Duodenal mucosa (tissue), 2 donors: Measurements from ENCODE around the gene PRKG1.

Experiments used
- H3K27ac ChIP-seq: one replicate; pipeline ENCODE4 v1.7.0; 2013; ENCODE audit warnings: low read depth, low read length
- H3K27me3 ChIP-seq, 2 donors: one replicate each; pipeline ENCODE4 v1.7.0; 2013; ENCODE audit warnings: low read length in 2 of 2, control low read depth in 1 of 2; ENCODE audit not compliant: insufficient read depth in 2 of 2, control insufficient read depth in 1 of 2
- H3K36me3 ChIP-seq, 2 donors: one replicate each; pipeline ENCODE4 v1.7.0; 2013; ENCODE audit warnings: low read length in 2 of 2, control low read depth in 1 of 2; ENCODE audit not compliant: insufficient read depth in 2 of 2, control insufficient read depth in 1 of 2
- H3K4me1 ChIP-seq, 2 donors: one replicate each; pipeline ENCODE4 v1.7.0; 2013; ENCODE audit warnings: low read length in 2 of 2, control low read depth in 1 of 2; ENCODE audit not compliant: insufficient read depth in 2 of 2, control insufficient read depth in 1 of 2
- H3K4me3 ChIP-seq, 2 donors: one replicate each; pipeline ENCODE4 v1.7.0; 2013; ENCODE audit warnings: low read length in 2 of 2, low read depth in 1 of 2
- H3K9ac ChIP-seq, 2 donors: one replicate each; pipeline ENCODE4 v1.7.0; 2013; ENCODE audit warnings: low read length in 2 of 2, low read depth in 1 of 2
- H3K9me3 ChIP-seq, 2 donors: one replicate each; pipeline ENCODE4 v1.7.0; 2013; ENCODE audit warnings: low read length in 2 of 2, control low read depth in 1 of 2; ENCODE audit not compliant: control insufficient read depth in 1 of 2

Gene PRKG1

DNA sequence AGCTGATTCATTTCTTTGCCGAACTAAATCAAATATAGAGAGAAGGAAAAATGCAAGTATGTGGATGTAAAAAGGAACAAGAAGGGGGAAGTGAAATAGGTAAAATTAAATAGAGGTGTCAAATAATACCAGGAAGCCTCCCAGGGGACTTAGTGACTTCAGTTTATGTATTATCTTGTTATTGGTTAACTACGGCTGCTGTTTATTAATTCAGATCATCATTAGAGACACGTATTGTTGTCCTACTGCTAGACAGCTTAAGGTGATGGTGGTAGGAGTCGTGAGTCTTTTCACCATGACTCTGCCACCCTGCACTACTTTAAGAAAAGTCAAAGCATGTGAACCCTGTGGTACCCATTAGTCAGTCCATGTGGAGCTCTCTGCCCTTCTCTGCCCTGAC, 289.1 kb downstream of the PRKG1 start:
- H3K36me3 ChIP-seq: no peaks in the 10 kb centered on the region
- H3K27me3 ChIP-seq: no peaks in the 10 kb centered on the region
- no peak overlapping the region for H3K9ac ChIP-seq
- no peaks in the 10 kb centered on the region for H3K9me3 ChIP-seq
- H3K4me1 ChIP-seq: no peaks in the 10 kb centered on the region
- no peak overlapping the region for H3K27ac ChIP-seq
- no peak overlapping the region for H3K4me3 ChIP-seq

DNA sequence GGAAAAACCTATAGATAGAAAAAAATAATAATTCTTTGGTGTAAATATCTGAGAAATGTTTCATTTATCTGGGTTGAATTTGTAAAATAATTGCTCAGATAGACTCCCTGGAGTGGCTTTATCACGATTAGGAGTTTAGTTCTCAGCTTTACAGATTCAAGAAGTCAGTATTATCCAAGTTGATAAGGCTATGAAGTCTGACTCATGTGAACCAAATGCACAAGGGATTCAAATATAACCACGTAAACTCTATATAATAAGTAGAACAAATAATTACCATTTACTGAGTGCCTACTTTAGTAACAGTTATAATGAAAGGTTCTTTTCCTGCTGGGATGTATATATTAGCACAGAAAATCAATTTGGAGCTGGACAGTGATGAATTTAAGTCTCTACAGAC, 290.4 kb downstream of the PRKG1 start:
- Histone ChIP-seq H3K9me3 (no peaks in the 10 kb centered on the region), H3K9ac (no peak overlapping the region), H3K27me3 (no peaks in the 10 kb centered on the region), H3K27ac (no peak overlapping the region), H3K36me3 (no peaks in the 10 kb centered on the region), H3K4me1 (no peaks in the 10 kb centered on the region), H3K4me3 (no peak overlapping the region)

GRCh38 chr10:51366044-51366443, 291.8 kb downstream of the PRKG1 start:
- Histone ChIP-seq H3K27me3 (no peaks in the 10 kb centered on the region), H3K4me3 (no peak overlapping the region), H3K27ac (no peak overlapping the region), H3K36me3 (no peaks in the 10 kb centered on the region), H3K9me3 (no peaks in the 10 kb centered on the region), H3K9ac (no peak overlapping the region), H3K4me1 (no peaks in the 10 kb centered on the region)

DNA sequence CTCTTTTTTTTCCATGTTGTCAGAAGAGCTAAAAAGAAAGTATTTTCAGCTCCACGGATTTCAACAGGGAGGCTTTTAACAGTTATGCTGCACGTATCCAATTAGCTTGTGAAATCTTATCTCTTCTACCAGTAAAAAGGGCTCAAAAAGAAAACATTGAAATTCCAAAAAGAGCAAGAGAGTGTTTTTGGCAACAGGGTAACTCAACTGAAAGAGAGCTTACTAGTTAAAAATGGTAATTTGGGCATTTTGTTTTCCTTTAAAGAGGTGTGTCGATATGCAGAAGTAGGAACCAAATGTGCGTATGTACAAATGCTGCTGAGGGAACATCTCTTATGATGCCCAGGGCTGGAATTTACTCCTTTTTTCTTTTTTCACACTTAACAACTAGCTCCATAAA, 292.8 kb downstream of the PRKG1 start:
- no peak overlapping the region for H3K27ac ChIP-seq

DNA sequence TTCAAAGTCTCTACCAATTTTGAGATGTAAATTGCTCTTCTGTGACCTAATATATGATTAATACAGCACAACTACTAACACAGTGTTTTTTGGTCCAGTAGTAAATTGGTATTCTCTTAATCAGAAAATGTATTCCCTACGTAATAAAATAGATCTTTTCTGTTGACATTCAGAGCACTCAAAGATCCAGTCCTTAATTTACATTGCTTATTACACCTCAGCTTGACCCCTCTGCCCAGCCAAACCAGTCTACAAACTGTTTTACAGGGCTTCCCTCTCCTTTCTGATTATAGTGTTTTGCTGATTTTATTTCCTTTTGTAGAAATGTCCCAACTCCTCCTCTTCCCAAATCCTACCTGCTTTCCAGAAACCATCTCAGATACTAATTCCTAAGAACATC, 293.4 kb downstream of the PRKG1 start:
- H3K27ac ChIP-seq: no peak overlapping the region
- H3K27me3 ChIP-seq: no peaks in the 10 kb centered on the region
- H3K36me3 ChIP-seq: no peaks in the 10 kb centered on the region
- H3K4me3 ChIP-seq: no peak overlapping the region
- H3K4me1 ChIP-seq: no peaks in the 10 kb centered on the region
- no peak overlapping the region for H3K9ac ChIP-seq
- no peaks in the 10 kb centered on the region for H3K9me3 ChIP-seq

More for the DNA sequence above, 292.8 kb downstream of the PRKG1 start:
- Histone ChIP-seq H3K27me3 (no peaks in the 10 kb centered on the region), H3K9me3 (no peaks in the 10 kb centered on the region), H3K36me3 (no peaks in the 10 kb centered on the region), H3K4me3 (no peak overlapping the region), H3K4me1 (no peaks in the 10 kb centered on the region), H3K9ac (no peak overlapping the region)

DNA sequence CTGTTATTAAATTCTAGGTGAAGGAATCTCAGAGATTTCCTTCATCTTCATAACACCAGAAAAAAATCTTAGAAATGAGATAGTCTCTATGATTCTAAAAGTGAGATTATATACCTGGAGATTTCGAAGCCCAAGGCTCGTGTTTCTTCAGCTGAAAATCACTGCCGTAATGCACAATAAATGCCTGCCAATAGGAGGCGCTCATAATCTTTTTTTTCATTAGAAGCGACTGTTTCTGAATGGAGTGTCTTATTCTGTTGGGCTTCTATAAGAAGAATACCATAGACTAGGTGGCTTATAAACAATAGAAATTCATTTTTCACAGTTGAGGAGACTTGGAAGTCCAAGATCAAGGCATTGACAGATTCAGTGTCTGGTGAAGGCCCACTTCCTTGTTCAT, 294.7 kb downstream of the PRKG1 start:
- no peak overlapping the region for H3K27ac ChIP-seq
- no peaks in the 10 kb centered on the region for H3K36me3 ChIP-seq
- H3K4me1 ChIP-seq: no peaks in the 10 kb centered on the region

GRCh38 chr10:51369903-51370302, 295.6 kb downstream of the PRKG1 start:
- no peaks in the 10 kb centered on the region for H3K27me3 ChIP-seq
- H3K4me3 ChIP-seq: no peak overlapping the region
- H3K9me3 ChIP-seq: no peaks in the 10 kb centered on the region
- no peak overlapping the region for H3K9ac ChIP-seq
- no peak overlapping the region for H3K27ac ChIP-seq
- H3K36me3 ChIP-seq: no peaks in the 10 kb centered on the region
- H3K4me1 ChIP-seq: no peaks in the 10 kb centered on the region

More for the DNA sequence above, 294.7 kb downstream of the PRKG1 start:
- Histone ChIP-seq H3K4me3 (no peak overlapping the region), H3K9ac (no peak overlapping the region), H3K27me3 (no peaks in the 10 kb centered on the region), H3K9me3 (no peaks in the 10 kb centered on the region)

- H3K4me3 ChIP-seq: no peak overlapping the region
- no peaks in the 10 kb centered on the region for H3K9me3 ChIP-seq
- no peaks in the 10 kb centered on the region for H3K36me3 ChIP-seq
- H3K4me1 ChIP-seq: no peaks in the 10 kb centered on the region
- no peak overlapping the region for H3K9ac ChIP-seq
- H3K27me3 ChIP-seq: no peaks in the 10 kb centered on the region
- H3K27ac ChIP-seq: no peak overlapping the region
Measured at GRCh38 chr10:51371743-51372142, 297.5 kb downstream of the PRKG1 start.

DNA sequence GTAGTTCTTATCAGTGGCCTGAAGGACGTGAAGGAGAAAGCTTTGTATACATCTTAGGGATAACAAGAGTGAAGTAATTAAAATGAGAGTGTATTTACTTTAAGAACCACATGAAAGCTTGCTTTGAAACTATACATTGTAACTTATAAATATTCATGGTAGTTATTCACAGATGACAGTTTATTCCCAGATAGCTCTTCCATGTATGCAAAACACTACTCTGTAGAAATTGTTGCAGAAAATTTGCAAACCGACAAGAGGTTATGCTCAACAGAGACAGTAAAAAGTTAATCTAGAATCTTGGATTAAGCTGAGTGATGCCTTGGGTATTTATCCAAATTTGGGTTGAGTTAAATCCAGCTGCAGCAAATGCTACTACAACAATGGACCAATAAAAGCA, 301.5 kb downstream of the PRKG1 start:
- Histone ChIP-seq H3K36me3 (no peaks in the 10 kb centered on the region), H3K27ac (no peak overlapping the region), H3K4me3 (no peak overlapping the region), H3K9ac (no peak overlapping the region), H3K9me3 (no peaks in the 10 kb centered on the region), H3K27me3 (no peaks in the 10 kb centered on the region), H3K4me1 (no peaks in the 10 kb centered on the region)

GRCh38 chr10:51377070-51377931, 303.0 kb downstream of the PRKG1 start:
- Histone ChIP-seq H3K27me3 (no peaks in the 10 kb centered on the region), H3K9ac (no peak overlapping the region), H3K9me3 (no peaks in the 10 kb centered on the region), H3K27ac (no peak overlapping the region), H3K4me1 (no peaks in the 10 kb centered on the region), H3K4me3 (no peak overlapping the region), H3K36me3 (no peaks in the 10 kb centered on the region)
